ENCODE data around the gene NAPB. TPM values are rescaled to one million over a fixed set of nuclear protein-coding genes. Genes with fewer than 3 reads are reported as not detected.

NAPB gene
- total and polyA plus RNA-seq, 10 of the 15 experiments (the other 5 are each of a cell fraction or from before 2014, with no cell fraction given), result 2.1 to 15.9 (median 7.2) TPM

- TF ChIP-seq USF2 (IDR thresholded peaks at IDR 0.05; ENCODE audit: borderline replicate concordance, low read depth, low read length), result no peak
- TF ChIP-seq LARP7 (IDR thresholded peaks at IDR 0.05), result no peak
- TF ChIP-seq POLR2AphosphoS2 (IDR thresholded peaks at IDR 0.05; ENCODE audit: low read depth, low read length), result no peak
- TF ChIP-seq, protein P1, sequence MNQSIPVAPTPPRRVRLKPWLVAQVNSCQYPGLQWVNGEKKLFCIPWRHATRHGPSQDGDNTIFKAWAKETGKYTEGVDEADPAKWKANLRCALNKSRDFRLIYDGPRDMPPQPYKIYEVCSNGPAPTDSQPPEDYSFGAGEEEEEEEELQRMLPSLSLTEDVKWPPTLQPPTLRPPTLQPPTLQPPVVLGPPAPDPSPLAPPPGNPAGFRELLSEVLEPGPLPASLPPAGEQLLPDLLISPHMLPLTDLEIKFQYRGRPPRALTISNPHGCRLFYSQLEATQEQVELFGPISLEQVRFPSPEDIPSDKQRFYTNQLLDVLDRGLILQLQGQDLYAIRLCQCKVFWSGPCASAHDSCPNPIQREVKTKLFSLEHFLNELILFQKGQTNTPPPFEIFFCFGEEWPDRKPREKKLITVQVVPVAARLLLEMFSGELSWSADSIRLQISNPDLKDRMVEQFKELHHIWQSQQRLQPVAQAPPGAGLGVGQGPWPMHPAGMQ (IDR thresholded peaks at IDR 0.05; ENCODE audit: borderline replicate concordance), result no peak
- no peak for TF ChIP-seq HCFC1 (IDR thresholded peaks at IDR 0.05; ENCODE audit: low read length)
- no peak for TF ChIP-seq SRF (IDR thresholded peaks at IDR 0.05; ENCODE audit: low read depth in 2 of 2, low read length in 2 of 2)
- no peak for TF ChIP-seq ATF3 (IDR thresholded peaks at IDR 0.05; ENCODE audit: borderline replicate concordance, extremely low read depth, low read depth, low read length)
- no peak for TF ChIP-seq EP300 (IDR thresholded peaks at IDR 0.05; ENCODE audit: borderline replicate concordance in 1 of 2, control insufficient read depth in 1 of 2, low read depth in 2 of 2, low read length in 2 of 2)
- TF ChIP-seq, protein P2, sequence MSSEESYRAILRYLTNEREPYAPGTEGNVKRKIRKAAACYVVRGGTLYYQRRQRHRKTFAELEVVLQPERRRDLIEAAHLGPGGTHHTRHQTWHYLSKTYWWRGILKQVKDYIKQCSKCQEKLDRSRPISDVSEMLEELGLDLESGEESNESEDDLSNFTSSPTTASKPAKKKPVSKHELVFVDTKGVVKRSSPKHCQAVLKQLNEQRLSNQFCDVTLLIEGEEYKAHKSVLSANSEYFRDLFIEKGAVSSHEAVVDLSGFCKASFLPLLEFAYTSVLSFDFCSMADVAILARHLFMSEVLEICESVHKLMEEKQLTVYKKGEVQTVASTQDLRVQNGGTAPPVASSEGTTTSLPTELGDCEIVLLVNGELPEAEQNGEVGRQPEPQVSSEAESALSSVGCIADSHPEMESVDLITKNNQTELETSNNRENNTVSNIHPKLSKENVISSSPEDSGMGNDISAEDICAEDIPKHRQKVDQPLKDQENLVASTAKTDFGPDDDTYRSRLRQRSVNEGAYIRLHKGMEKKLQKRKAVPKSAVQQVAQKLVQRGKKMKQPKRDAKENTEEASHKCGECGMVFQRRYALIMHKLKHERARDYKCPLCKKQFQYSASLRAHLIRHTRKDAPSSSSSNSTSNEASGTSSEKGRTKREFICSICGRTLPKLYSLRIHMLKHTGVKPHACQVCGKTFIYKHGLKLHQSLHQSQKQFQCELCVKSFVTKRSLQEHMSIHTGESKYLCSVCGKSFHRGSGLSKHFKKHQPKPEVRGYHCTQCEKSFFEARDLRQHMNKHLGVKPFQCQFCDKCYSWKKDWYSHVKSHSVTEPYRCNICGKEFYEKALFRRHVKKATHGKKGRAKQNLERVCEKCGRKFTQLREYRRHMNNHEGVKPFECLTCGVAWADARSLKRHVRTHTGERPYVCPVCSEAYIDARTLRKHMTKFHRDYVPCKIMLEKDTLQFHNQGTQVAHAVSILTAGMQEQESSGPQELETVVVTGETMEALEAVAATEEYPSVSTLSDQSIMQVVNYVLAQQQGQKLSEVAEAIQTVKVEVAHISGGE (CRISPR knock-in tag; IDR thresholded peaks at IDR 0.05), result no peak
- TF ChIP-seq NBN (IDR thresholded peaks at IDR 0.05), result no peak
- peak in 1 of 2 experiments; percentile 96; a peak in 2 of 3 replicates for TF ChIP-seq EGR1 (IDR thresholded peaks at IDR 0.05; ENCODE audit: borderline replicate concordance in 1 of 2, low read depth in 2 of 2, low read length in 2 of 2)
- 0 out of 2 replicates have a peak, but pooled peaks have one; percentile 5 for TF ChIP-seq CHD2 (IDR thresholded peaks at IDR 0.05; ENCODE audit: borderline replicate concordance, low read depth, low read length)
- TF ChIP-seq GABPA (IDR thresholded peaks at IDR 0.05; ENCODE audit: low read depth), result no peak
- peak; percentile 31; the same call in 1 of the 2 replicates for TF ChIP-seq SMC3 (IDR thresholded peaks at IDR 0.05; ENCODE audit: borderline replicate concordance, low read length)
- TF ChIP-seq CHD1 (IDR thresholded peaks at IDR 0.05; ENCODE audit: low read depth, low read length), result no peak
- no peak for TF ChIP-seq MTA3 (IDR thresholded peaks at IDR 0.05; ENCODE audit: borderline replicate concordance, low read length)
- TF ChIP-seq KDM1A (IDR thresholded peaks at IDR 0.05; ENCODE audit: borderline replicate concordance), result no peak
- TF ChIP-seq, protein P3, sequence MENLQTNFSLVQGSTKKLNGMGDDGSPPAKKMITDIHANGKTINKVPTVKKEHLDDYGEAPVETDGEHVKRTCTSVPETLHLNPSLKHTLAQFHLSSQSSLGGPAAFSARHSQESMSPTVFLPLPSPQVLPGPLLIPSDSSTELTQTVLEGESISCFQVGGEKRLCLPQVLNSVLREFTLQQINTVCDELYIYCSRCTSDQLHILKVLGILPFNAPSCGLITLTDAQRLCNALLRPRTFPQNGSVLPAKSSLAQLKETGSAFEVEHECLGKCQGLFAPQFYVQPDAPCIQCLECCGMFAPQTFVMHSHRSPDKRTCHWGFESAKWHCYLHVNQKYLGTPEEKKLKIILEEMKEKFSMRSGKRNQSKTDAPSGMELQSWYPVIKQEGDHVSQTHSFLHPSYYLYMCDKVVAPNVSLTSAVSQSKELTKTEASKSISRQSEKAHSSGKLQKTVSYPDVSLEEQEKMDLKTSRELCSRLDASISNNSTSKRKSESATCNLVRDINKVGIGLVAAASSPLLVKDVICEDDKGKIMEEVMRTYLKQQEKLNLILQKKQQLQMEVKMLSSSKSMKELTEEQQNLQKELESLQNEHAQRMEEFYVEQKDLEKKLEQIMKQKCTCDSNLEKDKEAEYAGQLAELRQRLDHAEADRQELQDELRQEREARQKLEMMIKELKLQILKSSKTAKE (IDR thresholded peaks at IDR 0.05; ENCODE audit: low read depth, poor library complexity, severe bottlenecking), result no peak
- TF ChIP-seq SIN3A (IDR thresholded peaks at IDR 0.05; ENCODE audit: low read depth, low read length), result no peak
- no peak for TF ChIP-seq EED (IDR thresholded peaks at IDR 0.05; ENCODE audit: low read depth)
- no peak for TF ChIP-seq NFYA (IDR thresholded peaks at IDR 0.05; ENCODE audit: borderline replicate concordance, low read depth, low read length)
Measured at GRCh38 chr20:23349338-23350195, 71.7 kb downstream of the NAPB start (continued).

All from GM12878 (cell line).